Natural killer cell (primary cell): Measurements from ENCODE around the gene PRPF31. TPM values are rescaled to one million over a fixed set of nuclear protein-coding genes. Genes with fewer than 3 reads are reported as not detected.
A peak's percentile ranks its signal among the peaks of the same experiment; 100 is the strongest.

Experiments used
- ATAC-seq, 3 donors: fragments of 150-1000 bp in 2 of 3; fragments of 200-7000 bp in 1 of 3; cut with Tn5 transposase; 1 replicate in 1 of 3; 2 replicates in 2 of 3; pipeline ENCODE4 v1.10.0; 2021; ENCODE audit warnings: mild to moderate bottlenecking in 2 of 3, moderate library complexity in 2 of 3
- DNase-seq, 2 donors: peaks; one replicate each; pipeline versions ENCODE4 v3.0.0 to v3.0.0-alpha.2; 2013 to 2021; ENCODE audit warnings: mixed read lengths in 1 of 2
- H3K27ac ChIP-seq: one replicate; pipeline ENCODE4 v1.5.1; 2013; ENCODE audit warnings: mild to moderate bottlenecking, low read length
- H3K27me3 ChIP-seq: one replicate; pipeline ENCODE4 v1.6.1; 2013; ENCODE audit warnings: low read length; ENCODE audit not compliant: control insufficient read depth, insufficient read depth
- H3K36me3 ChIP-seq: one replicate; pipeline ENCODE4 v1.6.1; 2013; ENCODE audit warnings: low read length; ENCODE audit not compliant: control insufficient read depth, insufficient read depth
- H3K4me1 ChIP-seq: one replicate; pipeline ENCODE4 v1.6.1; 2013; ENCODE audit warnings: low read length; ENCODE audit not compliant: control insufficient read depth, insufficient read depth
- H3K4me3 ChIP-seq: one replicate; pipeline ENCODE4 v1.5.1; 2013; ENCODE audit warnings: low read length
- H3K9me3 ChIP-seq: one replicate; pipeline ENCODE4 v1.6.1; 2013; ENCODE audit warnings: low read length; ENCODE audit not compliant: control insufficient read depth, insufficient read depth
- H3K27ac Mint-ChIP-seq, 2 donors: one replicate each; pipeline ENCODE4 v1.8.0; 2022; ENCODE audit warnings: mild to moderate bottlenecking in 2 of 2, mixed read lengths in 2 of 2, moderate library complexity in 1 of 2
- H3K27me3 Mint-ChIP-seq, 2 donors: one replicate each; pipeline ENCODE4 v1.8.0; 2022; ENCODE audit warnings: low read depth in 2 of 2, mixed read lengths in 2 of 2
- H3K36me3 Mint-ChIP-seq: one replicate; pipeline ENCODE4 v1.8.0; 2022; ENCODE audit warnings: mixed read lengths
- H3K4me1 Mint-ChIP-seq, 2 donors: one replicate each; pipeline ENCODE4 v1.8.0; 2022; ENCODE audit warnings: mixed read lengths in 2 of 2
- H3K4me3 Mint-ChIP-seq: one replicate; pipeline ENCODE4 v1.8.0; 2022; ENCODE audit warnings: mild to moderate bottlenecking, moderate library complexity, mixed read lengths
- H3K9me3 Mint-ChIP-seq, 2 donors: one replicate each; pipeline ENCODE4 v1.8.0; 2022; ENCODE audit warnings: mixed read lengths in 2 of 2
- CTCF ChIP-seq: fragments of 200-600 bp; IDR thresholded peaks from one replicate; pipeline ENCODE4 v1.8.0; 2022; ENCODE audit warnings: antibody characterized with exemption
- WGBS: methylation state at CpG from one replicate; pipeline ENCODE4 v1.1.7; 2013; ENCODE audit warnings: missing lambda C conversion rate; ENCODE audit not compliant: insufficient coverage; 5-methylcytosine and 5-hydroxymethylcytosine counted together
- intact Hi-C: fragments of 100-400 bp; cut with micrococcal nuclease; formaldehyde crosslinking; loops from one replicate; pipeline ENCODE4 v1.14.2; 2022
- total RNA-seq, 4 donors: library from RNA; stranded (reverse); fragments of 120-200 nt in 1 of 4; gene quantifications; one replicate each; pipeline versions ENCODE4 v1.2.3 to v1.2.4, GENCODE V29; 2013 to 2022

The PRPF31 gene
- total RNA-seq, 3 donors from 2014 or later (not counting 1 experiment from before 2014, with no cell fraction given): 64.4 to 65.9 (median 64.9) TPM

GRCh38 chr19:54160854-54161253 is 45.3 kb downstream of the PRPF31 start:
- Mint-ChIP-seq H3K9me3 (no peaks in the 10 kb centered on the region), H3K27ac (peak overlapping the region; percentile 99 to 100)
- no peak overlapping the region for H3K4me3 ChIP-seq

GRCh38 chr19:54162241-54162805 is 46.8 kb downstream of the PRPF31 start:
- no peak for TF ChIP-seq CTCF
- intact Hi-C loops: no loop called here
- DNase-seq (peak; percentile 74 to 84), ATAC-seq (peak; percentile 31 to 48 (median 33))
- WGBS: 4% methylated on average over 34 of the region's 35 CpGs
- peaks cover 62% of the 10 kb centered on the region for H3K4me1 ChIP-seq
- Mint-ChIP-seq H3K4me3 (peak overlapping the region; percentile 90), H3K36me3 (no peaks in the 10 kb centered on the region), H3K27me3 (no peaks in the 10 kb centered on the region), H3K4me1 (peaks cover 56 to 70% of the 10 kb centered on the region in 2 donors), H3K9me3 (no peaks in the 10 kb centered on the region), H3K27ac (peak overlapping the region; percentile 46 to 58)
- peaks cover 5% of the 10 kb centered on the region for H3K36me3 ChIP-seq
- no peaks in the 10 kb centered on the region for H3K9me3 ChIP-seq
- no peak overlapping the region for H3K27ac ChIP-seq
- peak overlapping the region; percentile 35 for H3K4me3 ChIP-seq
- H3K27me3 ChIP-seq: no peaks in the 10 kb centered on the region

More at GRCh38 chr19:54160854-54161253, 45.3 kb downstream of the PRPF31 start:
- DNase-seq: no peak
- H3K4me1 ChIP-seq: peaks cover 62% of the 10 kb centered on the region
- H3K27me3 ChIP-seq: no peaks in the 10 kb centered on the region
- TF ChIP-seq CTCF: no peak
- H3K27me3 Mint-ChIP-seq: no peaks in the 10 kb centered on the region
- 77% methylated on average over 13 of the region's 13 CpGs for WGBS
- no peak for ATAC-seq
- H3K36me3 Mint-ChIP-seq: no peaks in the 10 kb centered on the region
- no peaks in the 10 kb centered on the region for H3K9me3 ChIP-seq
- H3K4me1 Mint-ChIP-seq: peaks cover 61 to 76% of the 10 kb centered on the region in 2 donors
- H3K4me3 Mint-ChIP-seq: peak overlapping the region; percentile 100
- no peak overlapping the region for H3K27ac ChIP-seq
- peaks cover 19% of the 10 kb centered on the region for H3K36me3 ChIP-seq
- intact Hi-C loops: no loop called here

GRCh38 chr19:54162884-54163283 is 47.3 kb downstream of the PRPF31 start:
- no peaks in the 10 kb centered on the region for H3K9me3 Mint-ChIP-seq
- H3K27ac Mint-ChIP-seq: peak overlapping the region; percentile 46 to 58
- no peak for ATAC-seq

More at GRCh38 chr19:54162884-54163283, 47.3 kb downstream of the PRPF31 start:
- Histone ChIP-seq H3K4me1 (peaks cover 62% of the 10 kb centered on the region), H3K27me3 (no peaks in the 10 kb centered on the region), H3K36me3 (peaks cover 4% of the 10 kb centered on the region), H3K27ac (no peak overlapping the region), H3K4me3 (no peak overlapping the region), H3K9me3 (no peaks in the 10 kb centered on the region)
- H3K4me1 Mint-ChIP-seq: peaks cover 56 to 70% of the 10 kb centered on the region in 2 donors
- H3K36me3 Mint-ChIP-seq: no peaks in the 10 kb centered on the region
- intact Hi-C loops: no loop called here
- TF ChIP-seq CTCF: no peak
- no peak for DNase-seq
- WGBS: 72% methylated on average over 14 of the region's 14 CpGs
- no peaks in the 10 kb centered on the region for H3K27me3 Mint-ChIP-seq
- H3K4me3 Mint-ChIP-seq: peak overlapping the region; percentile 90
